Mucosa of gallbladder (tissue), 1 donor: ENCODE results near the gene TIGIT. TPM values are rescaled to one million over a fixed set of nuclear protein-coding genes. Genes with fewer than 3 reads are reported as not detected.

Experiments used
- DNase-seq: peaks from one replicate; pipeline ENCODE4 v3.0.0-alpha.2; 2020; ENCODE audit warnings: low spot score
- total RNA-seq: library from RNA; stranded (reverse); gene quantifications from one replicate; pipeline ENCODE4 v1.2.1, GENCODE V29; 2021
- donor health status: DM: no; HTN: no; CAD: no.

The TIGIT gene
- total RNA-seq, 1 donor from 2014 or later, result 0.40 TPM

DNA sequence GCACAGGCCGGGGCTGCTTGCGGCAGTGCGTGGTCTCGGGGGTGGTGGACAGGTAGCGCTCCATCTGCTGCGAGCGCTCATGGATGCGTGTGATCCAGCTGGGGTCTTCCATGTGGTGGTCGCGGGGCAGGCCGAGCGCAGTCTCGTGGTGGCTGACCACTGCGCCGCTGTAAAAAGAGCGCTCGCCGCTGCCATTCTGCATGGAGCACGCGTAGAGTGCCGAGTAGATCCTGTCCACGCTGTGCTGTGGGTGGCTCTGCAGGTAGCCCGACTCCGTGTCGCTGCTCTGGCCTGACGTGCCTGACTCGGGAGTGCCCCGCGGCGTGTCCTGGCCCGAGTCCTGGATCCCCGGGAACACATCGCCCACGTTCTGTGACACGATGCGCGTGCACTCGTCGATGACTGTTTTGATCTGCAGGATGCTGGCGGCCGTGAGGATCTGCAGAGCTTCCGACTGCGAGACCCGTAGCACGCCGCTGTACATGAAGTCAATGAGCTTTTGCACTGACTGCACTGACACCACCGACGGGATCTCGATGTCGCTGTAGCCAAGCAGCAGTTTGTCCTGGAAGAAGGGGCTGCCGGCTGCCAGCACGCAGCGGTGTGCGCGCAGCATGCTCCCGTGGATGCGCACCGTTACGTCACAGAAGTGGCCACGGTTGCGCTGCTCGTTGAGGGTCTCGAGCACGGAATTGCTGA is 57.4 kb downstream of the TIGIT start:
- no peak for DNase-seq

GRCh38 chr3:114351822-114352145 is 58.0 kb downstream of the TIGIT start:
- no peak for DNase-seq

GRCh38 chr3:114355653-114356052 is 61.8 kb downstream of the TIGIT start:
- no peak for DNase-seq

GRCh38 chr3:114356066-114356465 is 62.2 kb downstream of the TIGIT start:
- no peak for DNase-seq

GRCh38 chr3:114356525-114356924 is 62.7 kb downstream of the TIGIT start:
- no peak for DNase-seq

Other genes with a start within 250 kb of the TIGIT start
- 7.2 TPM for gene CCDC191, start 237.5 kb upstream of the TIGIT start, total RNA-seq
- 16.4 TPM for gene QTRT2, start 237.3 kb upstream of the TIGIT start, total RNA-seq
- gene DRD3, start 115.0 kb upstream of the TIGIT start, total RNA-seq, result not detected
- gene ZNF80, start 56.5 kb upstream of the TIGIT start, total RNA-seq, result 0.17 TPM